Astrocyte of the hippocampus (primary cell): ENCODE measurements around the gene TRIP13.
"Not testable (repeated sequence)": the region's sequence is repeated elsewhere in the genome, so short reads cannot be mapped to it uniquely, and the experiment has no call there.

Experiments
- DNase-seq: peaks from one replicate; pipeline ENCODE4 v3.0.0; 2011; ENCODE audit warnings: low read depth, low spot score

Gene TRIP13

DNA sequence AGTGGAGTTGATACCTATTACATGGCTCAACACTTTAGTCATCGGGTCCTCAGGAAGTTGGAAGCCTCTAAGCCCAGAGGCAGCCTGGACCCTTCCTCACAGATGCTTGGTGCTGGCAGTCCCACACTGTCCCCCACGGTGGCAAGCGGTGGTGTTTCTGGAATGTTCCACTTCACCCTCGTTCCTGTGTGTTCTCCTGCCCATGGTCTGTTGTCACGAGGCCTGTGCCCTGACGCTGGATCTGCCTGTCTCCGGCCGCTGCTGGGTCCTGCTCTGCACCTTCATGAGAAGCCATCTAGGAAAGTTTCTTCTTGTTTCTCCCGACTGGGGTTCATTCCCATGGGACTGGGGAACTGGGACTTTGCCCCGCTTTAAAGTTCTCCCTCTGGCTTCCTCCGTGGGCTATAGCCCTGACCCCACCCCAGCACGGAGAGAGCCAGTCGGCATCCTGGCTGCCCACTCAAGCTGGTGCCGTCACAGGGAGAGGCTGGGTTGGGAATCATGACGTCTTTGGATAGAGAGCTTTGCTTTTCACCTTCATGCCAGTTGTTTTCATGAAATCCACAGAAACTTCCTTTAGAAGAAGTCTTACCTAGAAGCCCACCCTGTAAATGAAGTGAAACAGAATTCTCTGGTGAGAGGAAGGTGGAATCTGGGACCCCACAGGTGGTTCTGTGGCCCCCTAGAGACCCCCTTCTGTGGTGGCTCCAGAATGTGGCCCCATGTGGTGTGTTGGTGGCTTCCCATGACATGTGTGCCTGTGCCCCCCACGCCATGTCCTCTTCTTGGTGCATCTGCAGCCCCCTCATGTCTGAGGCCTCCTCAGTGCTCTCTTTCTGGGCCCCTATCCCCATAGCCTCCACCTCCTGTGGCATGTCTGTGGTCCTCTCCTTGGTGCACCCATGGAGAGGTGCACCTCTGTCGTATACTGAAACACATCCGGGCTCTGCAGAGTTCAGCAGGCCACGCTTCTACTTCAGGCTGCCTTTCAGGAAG, 43.8 kb downstream of the TRIP13 start:
- DNase-seq: no peak

GRCh38 chr5:937151-937924, 44.7 kb downstream of the TRIP13 start:
- no peak for DNase-seq

GRCh38 chr5:939368-939767, 46.7 kb downstream of the TRIP13 start:
- DNase-seq: no peak

DNA sequence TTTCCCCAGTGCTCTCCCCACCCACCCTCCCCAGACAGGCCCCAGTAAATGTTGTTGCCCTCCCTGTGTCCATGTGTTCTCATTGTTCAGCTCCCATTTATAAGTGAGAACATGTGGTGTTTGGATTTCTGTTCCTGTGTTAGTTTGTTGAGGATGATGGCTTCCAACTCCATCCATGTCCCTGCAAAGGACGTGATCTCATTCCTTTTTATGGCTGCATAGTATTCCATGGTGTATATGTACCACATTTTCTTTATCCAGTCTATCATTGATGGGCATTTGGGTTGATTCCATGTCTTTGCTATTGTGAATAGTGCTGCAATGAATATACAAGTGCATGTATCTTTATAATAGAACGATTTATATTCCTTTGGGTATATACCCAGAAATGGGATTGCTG, 48.1 kb downstream of the TRIP13 start:
- DNase-seq: not testable (repeated sequence)

DNA sequence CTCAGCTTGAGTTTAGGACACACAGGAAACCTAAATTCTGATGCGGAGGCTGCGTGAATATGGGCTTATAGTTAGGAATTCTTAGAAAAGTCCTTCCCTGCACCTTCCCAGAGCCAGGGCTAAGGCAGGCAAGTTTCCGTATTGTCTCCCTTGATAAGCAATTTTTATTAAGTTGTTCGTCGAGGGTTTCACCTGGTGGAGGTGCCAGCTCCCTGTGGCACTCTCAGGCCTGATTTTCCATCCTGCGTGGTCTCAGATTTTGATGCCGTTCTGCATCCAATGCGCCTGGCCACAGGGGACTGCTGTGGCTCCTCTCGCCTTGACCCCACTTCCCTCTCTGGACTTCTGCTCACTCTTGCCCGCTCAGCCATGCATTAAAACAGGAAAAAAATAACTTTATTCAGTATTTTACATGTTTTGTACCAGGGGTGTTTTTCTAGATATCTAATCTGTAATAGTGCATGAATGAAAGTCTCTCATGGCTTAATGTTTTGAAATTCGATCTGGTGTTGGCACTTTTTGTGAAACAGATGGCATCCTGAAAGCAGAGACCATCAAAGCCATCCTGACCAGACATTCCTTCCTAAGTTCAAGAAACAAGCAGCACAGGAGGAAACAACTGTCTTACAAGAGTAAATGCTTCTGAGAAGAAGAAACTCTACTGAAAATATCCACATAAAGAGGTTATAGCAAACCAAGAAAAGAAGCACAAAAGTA, 50.7 kb downstream of the TRIP13 start:
- no peak for DNase-seq

GRCh38 chr5:943918-944620, 51.4 kb downstream of the TRIP13 start:
- DNase-seq: no peak

GRCh38 chr5:944621-944927, 51.9 kb downstream of the TRIP13 start:
- DNase-seq: no peak

GRCh38 chr5:944992-945685, 52.5 kb downstream of the TRIP13 start:
- no peak for DNase-seq

GRCh38 chr5:945691-946551, 53.2 kb downstream of the TRIP13 start:
- DNase-seq: no peak

DNA sequence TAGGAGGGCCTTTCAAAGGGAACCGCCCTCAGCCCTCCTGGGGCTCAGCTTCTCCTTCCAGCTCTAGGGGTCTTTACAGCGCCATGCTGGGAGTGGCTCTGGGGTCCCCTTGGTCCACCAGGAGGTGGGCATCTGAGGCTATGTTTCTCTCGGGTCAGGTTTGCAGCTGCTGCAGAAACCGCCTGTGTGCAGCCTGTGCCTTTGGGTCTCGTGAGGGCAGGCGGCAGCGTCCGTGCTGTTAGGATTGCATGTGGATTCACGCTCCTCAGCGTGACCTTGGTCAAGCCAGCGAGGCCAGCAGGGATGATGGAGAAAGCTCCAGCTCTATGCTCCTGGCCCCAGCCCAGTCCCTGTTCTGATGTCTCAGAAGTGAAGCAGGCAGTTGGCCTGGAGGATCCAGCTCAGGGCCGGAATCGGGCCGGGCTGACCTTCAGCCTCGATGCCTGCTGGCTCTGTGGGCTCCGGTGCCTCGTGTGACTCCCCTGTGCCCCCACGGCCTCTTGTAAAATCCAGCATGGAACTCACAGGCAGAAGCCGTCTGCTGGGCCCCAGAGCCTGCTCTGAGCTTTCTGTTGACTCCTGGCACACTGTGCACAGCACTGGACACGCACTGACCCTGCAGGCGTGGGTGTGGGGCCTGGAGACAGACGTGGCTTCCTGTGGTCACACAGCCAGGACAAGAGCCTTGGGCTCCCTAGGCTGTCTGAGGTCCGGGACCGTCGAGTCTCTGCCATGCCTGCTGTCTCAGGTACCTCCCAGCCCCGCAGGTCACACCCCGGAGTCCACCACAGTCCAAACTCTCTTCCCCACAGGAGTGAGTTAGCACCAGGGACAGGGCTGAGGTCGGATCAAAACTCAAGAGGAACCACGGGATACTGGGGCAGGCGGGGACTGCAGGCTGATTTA, 54.3 kb downstream of the TRIP13 start:
- no peak for DNase-seq

GRCh38 chr5:947626-948471, 55.2 kb downstream of the TRIP13 start:
- no peak for DNase-seq

- DNase-seq: no peak
These were observed 56.0 kb downstream of the TRIP13 start for GRCh38 chr5:948472-949274.

- no peak for DNase-seq
These were observed 56.5 kb downstream of the TRIP13 start for GRCh38 chr5:949275-949543.

DNA sequence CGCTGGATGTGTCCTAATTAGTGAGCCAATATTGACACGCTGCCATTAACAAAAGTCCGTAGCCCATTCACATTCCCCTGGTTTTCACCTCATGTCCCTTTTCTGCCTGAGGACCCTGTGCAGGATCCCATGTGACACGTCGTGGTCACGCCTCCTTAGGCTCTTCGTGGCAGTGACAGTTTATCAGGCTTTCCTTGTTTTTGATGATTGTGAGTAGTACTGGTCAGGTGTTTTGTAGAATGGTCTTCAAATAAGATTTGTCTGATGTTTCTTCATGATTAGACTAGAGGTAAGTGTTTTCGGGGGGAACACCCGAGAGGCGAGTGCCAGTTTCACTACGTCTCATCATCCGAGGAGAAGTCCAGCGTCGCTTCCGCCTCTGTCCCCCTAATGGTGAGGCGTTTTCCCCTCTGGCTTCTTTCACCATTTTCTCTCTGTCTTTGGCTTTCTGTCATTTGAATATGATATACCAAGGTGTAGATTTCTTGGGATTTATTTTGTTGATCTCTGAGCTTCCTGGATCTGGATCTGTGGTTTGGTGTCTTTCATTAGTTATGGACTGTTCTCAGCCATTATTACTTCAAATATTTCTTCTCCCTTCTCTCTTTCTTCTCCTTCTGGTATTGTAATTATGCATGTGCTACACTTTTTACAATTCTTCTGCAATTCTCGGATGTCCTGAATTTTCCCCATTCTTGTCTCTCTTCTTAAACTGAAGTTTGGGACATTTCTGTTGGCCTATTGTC, 57.3 kb downstream of the TRIP13 start:
- no peak for DNase-seq

- DNase-seq: no peak
These were observed 59.4 kb downstream of the TRIP13 start for GRCh38 chr5:951940-952596.

DNA sequence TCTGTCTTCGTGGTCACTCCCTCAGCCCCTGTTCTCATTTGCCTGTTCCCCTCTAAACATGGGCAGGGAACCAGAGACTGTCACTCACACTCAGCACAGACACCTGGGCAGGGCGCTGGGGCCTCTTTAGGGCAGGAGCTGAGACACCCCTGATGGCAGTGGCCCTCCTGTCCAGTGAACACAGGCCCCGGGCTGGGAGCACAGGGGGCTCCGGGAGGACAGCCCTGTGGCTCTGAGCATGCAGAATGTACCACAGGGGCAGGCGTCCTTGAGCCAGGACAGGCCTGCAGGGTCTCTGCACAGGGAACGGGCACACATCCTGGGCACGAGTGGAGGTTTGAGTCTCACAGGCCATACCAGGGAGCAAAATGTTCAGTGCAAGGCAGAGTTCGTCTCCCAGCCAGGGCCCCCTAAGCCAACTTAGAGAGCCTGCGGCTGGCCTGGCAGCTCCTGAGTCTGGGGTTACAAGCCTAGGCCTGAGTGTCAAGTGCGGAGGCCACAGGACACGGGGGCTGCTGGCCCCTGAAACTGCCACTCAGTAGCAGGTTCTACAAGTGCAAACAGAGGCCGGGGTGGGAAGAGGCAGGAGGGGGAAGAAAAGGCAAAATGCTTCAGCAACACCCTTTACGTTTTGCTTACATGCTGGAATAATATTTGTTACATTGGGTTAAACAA, 60.0 kb downstream of the TRIP13 start:
- DNase-seq: no peak
